AG04449 (cell line): ENCODE measurements around the gene DDIT3.
A peak's percentile ranks its signal among the peaks of the same experiment; 100 is the strongest.

Source experiments
- CTCF ChIA-PET: fragments of 350-600 bp; formaldehyde crosslinking; extraction: SDS; loops from one replicate; lab custom pipeline; 2021; ENCODE audit warnings: antibody characterized with exemption; lab: Yijun Ruan, JAX
- POLR2A ChIA-PET: fragments of 400-600, 350-600 bp; formaldehyde crosslinking; extraction: SDS; loops from one replicate; lab custom pipeline; 2020; ENCODE audit warnings: antibody characterized with exemption, inconsistent platforms; lab: Yijun Ruan, JAX
- DNase-seq: peaks from one replicate; pipeline ENCODE4 v3.0.0-alpha.2; 2010; ENCODE audit warnings: low read depth, low spot score
- H3K4me3 ChIP-seq: 2 replicates; pipeline ENCODE4 v1.5.1; 2011; ENCODE audit warnings: low read depth, mild to moderate bottlenecking, control low read depth, low read length
- TF ChIP-seq, protein P1 (sequence below): IDR thresholded peaks from one replicate; pipeline ENCODE4 v1.5.1; 2011; ENCODE audit warnings: mild to moderate bottlenecking, moderate library complexity, low read length, control low read depth, inconsistent platforms; ENCODE audit not compliant: insufficient read depth; ENCODE audit errors: missing control alignments

Gene DDIT3

DNA sequence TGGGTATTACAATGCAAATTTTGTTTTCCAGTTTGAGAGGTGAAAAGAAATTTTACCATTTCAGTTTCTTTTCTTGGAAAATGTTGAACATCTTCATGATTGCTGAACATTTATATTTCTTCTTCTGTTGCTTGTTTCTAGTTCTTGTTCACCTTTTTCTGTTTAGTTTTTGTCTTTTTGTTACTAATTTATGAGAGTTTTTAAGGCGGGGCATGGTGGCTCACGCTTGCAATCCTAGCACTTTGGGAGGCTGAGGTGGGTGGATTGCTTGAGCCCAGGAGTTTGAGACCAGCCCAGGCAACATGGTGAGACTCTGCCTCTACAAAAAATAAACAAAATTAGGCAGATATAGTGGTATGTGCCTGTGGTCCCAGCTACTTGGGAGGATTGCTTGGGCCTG, 40.2 kb upstream of the DDIT3 start:
- POLR2A ChIA-PET, result no interaction called here
- no peak overlapping the region for H3K4me3 ChIP-seq
- CTCF ChIA-PET, result interaction anchor here (16.4 kb wide), 1 partner anchor 23 kb away, joined by 214 read pairs; no protein-coding TSS in a partner anchor
- TF ChIP-seq, protein P1, sequence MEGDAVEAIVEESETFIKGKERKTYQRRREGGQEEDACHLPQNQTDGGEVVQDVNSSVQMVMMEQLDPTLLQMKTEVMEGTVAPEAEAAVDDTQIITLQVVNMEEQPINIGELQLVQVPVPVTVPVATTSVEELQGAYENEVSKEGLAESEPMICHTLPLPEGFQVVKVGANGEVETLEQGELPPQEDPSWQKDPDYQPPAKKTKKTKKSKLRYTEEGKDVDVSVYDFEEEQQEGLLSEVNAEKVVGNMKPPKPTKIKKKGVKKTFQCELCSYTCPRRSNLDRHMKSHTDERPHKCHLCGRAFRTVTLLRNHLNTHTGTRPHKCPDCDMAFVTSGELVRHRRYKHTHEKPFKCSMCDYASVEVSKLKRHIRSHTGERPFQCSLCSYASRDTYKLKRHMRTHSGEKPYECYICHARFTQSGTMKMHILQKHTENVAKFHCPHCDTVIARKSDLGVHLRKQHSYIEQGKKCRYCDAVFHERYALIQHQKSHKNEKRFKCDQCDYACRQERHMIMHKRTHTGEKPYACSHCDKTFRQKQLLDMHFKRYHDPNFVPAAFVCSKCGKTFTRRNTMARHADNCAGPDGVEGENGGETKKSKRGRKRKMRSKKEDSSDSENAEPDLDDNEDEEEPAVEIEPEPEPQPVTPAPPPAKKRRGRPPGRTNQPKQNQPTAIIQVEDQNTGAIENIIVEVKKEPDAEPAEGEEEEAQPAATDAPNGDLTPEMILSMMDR, result no peak
- DNase-seq, result no peak

DNA sequence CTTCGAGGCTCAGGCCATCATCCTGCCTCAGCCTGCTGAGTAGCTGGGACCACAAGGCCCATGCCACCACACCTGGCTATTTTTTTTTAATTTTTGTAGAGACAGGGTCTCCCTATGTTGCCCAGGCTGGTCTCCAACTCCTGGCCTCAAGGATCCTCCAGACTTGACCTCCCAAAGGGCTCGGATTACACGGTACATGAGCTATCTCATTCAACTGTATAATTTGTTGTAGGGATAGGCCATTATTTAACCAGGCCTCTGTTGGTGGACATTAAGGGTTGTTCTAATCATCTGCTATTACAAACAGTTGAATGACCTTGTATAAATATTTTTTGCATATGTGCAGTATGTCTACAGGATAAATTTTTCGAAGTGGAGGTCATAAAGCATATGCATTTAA, 38.5 kb upstream of the DDIT3 start:
- ChIA-PET CTCF (interaction anchor here (0.8 to 1.8 kb wide), 6 partner anchors 17 to 134 kb away, joined by 3 to 9 read pairs (median 3); no protein-coding TSS in a partner anchor), POLR2A (no interaction called here)
- no peak overlapping the region for H3K4me3 ChIP-seq
- DNase-seq, result no peak
- TF ChIP-seq, protein P1, result no peak

DNA sequence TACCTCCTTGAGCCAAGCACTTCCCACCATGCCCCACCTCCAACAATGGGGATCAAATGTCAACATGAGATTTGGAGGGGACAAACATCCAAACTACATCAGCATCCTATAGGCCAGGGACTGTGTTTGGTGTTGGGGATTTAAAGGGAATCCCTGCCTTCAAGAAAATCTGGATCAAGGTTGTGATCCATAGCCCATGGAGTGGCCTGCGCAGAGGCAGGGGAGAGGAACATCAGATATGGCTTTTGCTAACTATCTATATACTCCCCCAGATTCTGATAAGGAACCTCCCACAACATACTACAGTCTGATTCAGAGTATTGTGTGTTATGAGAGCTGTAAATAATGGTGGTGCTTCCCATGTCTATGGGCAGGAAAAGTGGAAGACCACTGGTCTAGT, 34.6 kb upstream of the DDIT3 start:
- POLR2A ChIA-PET, result interaction anchor here (1.0 kb wide), 1 partner anchor 35 kb away, joined by 3 read pairs; the partner anchor contains the start of gene DDIT3
- CTCF ChIA-PET, result interaction anchor here (1.2 kb wide), 1 partner anchor 27 kb away, joined by 3 read pairs; no protein-coding TSS in a partner anchor
- TF ChIP-seq, protein P1, result no peak
- H3K4me3 ChIP-seq, result no peak overlapping the region
- DNase-seq, result no peak

DNA sequence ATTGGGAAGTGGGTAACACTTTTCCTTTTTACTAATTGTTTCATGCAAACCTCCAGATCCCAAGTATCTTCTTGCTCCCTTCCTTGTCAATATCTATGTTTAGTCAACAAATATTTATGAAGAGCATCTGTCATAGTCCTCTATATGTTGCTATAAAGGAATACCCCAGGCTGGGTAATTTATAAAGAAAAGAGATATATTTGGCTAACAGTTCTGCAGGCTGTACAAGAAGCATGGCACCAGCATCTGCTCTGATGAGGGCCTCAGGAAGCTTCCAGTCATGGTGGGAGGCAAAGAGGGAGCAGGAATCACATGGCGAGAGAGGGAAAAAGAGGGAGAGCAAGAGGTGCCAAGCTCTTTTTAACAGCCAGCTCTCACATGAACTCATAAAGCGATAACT, 34.1 kb upstream of the DDIT3 start:
- CTCF ChIA-PET, result interaction anchor here (0.8 to 1.2 kb wide), 2 partner anchors 27 to 183 kb away, joined by 3 read pairs; no protein-coding TSS in a partner anchor
- POLR2A ChIA-PET, result interaction anchor here (1.0 kb wide), 1 partner anchor 34 kb away, joined by 3 read pairs; the partner anchor contains the start of gene DDIT3
- DNase-seq, result no peak
- TF ChIP-seq, protein P1, result no peak
- H3K4me3 ChIP-seq, result no peak overlapping the region

DNA sequence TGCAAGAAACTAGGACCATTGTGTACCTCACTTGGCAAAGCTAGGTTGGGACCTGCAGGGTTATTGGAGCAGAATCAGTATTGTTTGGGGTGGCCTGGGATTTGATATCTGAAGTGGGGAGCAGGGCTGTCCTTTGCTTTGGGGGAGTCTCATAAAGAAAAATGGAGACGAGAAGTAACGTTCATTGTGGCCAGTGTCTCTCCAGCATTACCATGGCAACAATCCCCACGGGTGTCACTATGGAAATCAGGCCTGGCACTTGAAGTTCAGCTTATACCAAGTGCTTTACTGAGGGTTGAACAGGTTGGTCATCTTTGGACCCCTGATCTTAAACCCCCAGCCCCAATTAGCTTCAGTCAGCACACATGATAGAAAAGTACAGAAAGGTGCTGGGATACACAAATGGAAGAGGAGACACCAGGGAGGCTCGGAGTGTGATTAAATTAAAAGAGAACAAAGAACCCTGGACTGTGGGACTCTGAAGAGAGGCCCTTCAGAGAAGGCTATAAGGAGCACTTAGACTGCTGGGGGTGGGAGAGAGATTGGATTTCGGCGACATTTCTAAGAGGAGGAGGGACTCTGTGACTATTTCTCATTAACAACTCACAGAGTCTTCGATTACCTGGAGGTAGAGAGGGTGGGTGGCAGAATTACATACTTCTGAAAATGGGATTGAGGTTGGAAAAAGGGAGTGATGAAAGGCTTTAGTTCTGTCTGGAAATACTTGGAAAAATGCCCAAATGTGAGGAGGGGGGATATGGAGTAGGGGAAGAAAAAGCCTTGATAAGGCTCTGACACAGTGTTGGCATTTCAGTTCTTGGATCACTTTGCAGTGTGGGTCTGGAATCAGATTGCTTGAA, 33.3 kb upstream of the DDIT3 start:
- CTCF ChIA-PET, result interaction anchor here (0.7 to 1.5 kb wide), 6 partner anchors 10 to 183 kb away, joined by 3 to 6 read pairs (median 3); partner anchors contain the start of gene B4GALNT1
- no peak overlapping the region for H3K4me3 ChIP-seq
- POLR2A ChIA-PET, result no interaction called here
- TF ChIP-seq, protein P1, result no peak
- DNase-seq, result no peak

DNA sequence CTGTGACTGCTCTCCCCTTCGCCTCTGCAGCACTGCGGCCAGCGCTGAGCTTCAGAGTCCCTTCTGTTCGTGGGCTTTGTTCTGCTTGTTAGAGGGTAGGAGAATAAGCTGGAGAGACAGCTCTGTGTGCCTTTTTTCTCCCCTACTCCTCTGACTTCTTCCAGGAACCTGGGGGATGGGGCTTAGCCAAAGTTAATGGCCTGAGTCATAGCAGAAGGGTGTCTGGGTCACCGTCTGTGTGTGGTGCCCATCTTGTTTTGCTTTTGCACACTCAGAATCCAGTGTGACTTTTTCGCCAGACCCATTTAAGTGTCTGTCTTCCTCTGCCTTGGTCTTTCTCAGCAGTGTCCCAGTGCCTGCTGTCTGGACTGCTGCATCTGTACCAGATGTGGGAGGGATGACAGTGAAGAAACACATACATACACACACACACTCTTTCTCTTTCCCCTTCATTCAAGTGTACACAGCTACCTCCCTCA, 32.6 kb upstream of the DDIT3 start:
- peak overlapping the region; percentile 6; the same call in 1 of the 2 replicates for H3K4me3 ChIP-seq
- ChIA-PET POLR2A (no interaction called here), CTCF (interaction anchor here (0.7 to 1.5 kb wide), 6 partner anchors 11 to 174 kb away, joined by 3 to 6 read pairs (median 3); partner anchors contain the start of gene B4GALNT1)
- DNase-seq, result no peak
- TF ChIP-seq, protein P1, result no peak
